NCI-H2227 (cell line): ENCODE measurements around the gene RNF151.

Source experiments
- DNase-seq: peaks from one replicate; lab custom pipeline; 2025; ENCODE audit not compliant: unreplicated experiment; lab: John Stamatoyannopoulos, UW

RNF151 gene

DNA sequence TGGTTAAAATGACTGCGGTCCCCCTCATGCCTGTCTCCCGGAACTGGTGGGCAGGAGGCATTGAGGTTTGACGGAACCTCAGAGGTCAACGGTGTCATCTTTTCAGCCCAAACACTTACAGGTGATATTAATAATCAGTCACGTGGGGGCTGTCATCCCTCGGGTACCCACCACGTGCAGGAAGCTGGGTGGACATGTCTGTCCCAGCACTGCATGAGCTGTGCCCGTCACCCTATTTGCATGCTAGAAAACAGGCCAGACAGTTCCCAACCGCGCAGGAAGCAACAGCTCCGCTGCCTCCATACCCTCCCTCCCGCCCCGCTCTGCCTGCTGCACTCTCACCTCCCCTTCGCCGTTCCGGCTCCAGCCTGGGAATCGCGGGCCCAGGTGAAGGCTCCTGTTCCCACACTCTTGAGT is 24.5 kb downstream of the RNF151 start:
- no peak for DNase-seq

DNA sequence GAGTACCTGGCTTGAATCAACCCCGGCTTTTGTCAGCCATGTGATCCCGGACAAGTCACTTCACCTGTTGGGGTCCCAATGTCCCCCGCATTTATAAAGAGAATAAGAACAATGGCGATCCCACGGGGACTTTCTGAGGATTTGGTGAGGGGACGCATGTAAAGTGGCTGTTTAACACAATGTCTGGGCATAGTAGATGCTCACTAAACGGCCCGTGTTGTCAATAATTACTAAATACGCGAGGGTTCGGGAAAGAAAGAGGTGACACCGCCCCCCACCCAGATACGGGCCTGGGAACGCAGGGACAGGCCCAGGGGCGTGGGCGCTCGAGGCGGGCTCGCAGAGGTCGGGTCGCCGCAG is 24.9 kb downstream of the RNF151 start:
- no peak for DNase-seq

DNA sequence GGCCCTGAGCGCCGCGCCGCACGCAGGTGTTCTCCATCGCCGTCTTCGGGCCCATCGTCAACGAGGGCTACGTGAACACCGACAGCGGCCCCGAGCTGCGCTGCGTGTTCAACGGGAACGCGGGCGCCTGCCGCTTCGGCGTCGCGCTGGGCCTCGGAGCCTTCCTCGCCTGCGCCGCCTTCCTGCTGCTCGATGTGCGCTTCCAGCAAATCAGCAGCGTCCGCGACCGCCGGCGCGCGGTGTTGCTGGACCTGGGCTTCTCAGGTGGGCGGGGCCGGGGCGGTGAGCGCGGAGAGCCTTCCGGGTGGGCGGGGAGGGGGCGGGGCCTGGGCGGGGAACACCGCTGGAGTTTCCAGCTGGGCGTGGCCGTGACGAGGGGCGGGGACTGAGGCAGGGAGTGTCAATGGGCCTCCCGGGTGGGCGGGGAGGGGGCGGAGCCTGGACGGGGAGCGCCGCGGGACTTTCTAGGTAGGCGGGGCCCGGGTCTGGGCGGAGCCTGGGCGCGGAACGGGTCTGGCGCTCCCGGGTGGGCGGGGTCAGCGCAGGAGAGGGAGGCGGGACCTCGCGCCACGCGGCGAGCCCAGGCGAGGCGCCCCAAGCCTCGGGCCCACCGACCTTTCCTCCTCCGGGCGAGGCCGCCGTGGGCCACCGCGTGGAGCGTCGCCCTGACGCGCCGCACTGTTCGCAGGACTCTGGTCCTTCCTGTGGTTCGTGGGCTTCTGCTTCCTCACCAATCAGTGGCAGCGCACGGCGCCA is 25.5 kb downstream of the RNF151 start:
- no peak for DNase-seq

DNA sequence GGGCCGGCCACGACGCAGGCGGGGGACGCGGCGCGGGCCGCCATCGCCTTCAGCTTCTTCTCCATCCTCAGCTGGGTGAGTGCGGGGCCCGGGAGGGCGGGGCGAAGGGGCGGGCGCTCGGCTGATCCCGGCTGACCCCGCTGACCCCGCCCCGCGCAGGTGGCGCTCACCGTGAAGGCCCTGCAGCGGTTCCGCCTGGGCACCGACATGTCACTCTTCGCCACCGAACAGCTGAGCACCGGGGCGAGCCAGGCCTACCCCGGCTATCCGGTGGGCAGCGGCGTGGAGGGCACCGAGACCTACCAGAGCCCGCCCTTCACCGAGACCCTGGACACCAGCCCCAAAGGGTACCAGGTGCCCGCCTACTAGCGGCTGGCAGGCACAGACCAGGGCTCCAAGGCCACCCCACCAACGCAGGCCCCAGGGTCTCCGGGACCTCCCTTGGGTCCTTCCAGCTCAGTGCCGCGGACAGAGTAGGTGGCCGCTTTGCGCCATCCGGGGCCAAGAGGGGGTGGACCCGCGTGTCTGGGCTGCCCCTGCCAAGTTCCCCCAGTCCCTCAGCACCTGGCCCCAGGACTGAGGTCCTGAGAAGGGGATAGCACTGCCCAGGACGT is 26.2 kb downstream of the RNF151 start:
- no peak for DNase-seq

DNA sequence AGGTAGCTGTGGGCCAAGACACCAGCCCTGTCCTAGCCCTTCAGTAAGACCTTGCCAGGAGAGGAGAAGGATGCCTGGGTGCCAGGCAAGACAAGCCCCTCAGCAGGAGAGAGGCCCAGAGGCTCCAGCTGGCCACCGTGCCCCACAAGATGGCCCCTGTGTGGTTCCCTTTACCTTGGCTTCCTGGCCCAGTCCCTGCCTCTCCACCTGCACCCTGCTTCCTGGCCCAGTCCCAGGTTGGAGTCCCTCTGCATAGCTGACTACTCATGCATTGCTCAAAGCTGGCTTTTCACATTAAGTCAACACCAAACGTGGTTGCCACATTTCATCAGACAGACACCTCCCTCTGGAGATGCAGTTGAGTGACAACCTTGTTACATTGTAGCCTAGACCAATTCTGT is 27.1 kb downstream of the RNF151 start:
- no peak for DNase-seq

DNA sequence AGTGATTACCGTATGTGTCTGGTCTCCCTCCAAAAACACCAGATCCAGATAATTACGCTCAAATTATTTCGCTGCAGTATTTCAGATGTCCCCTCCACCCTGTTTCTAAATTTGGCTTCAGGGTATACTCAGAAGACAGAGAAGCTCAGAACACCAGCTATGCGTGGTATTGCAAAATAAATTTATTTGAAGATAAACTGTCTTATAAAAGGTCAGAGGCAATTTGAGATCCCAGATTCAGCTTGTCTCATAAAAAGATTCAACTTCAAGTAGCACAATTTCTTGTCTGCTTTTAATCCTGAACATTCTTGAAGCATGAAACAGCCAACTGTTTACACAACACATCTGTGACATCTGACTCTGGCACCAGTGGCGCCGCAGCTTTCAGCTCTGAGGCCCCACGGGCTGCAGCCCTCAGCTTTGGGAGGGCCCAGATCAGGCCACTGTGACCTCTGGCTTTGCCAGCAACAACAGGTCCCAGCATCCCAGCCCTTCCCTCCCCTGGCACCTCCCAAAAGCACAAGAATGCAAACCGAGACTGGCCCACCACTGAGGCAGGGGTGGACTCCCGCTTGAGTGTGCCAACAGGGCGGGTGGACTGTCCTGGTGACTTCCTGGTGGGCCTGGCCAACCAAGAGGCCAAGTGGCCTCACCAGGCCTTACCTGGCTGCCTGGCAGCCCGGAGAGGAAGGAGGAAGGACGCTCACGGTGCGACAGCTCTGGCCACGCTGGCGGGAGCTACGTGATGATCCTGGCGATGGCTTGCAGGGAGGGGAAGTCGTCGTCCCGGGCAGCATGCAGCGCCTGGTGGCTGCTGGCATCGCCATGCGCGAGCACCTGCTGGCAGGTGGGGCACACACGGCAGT is 31.1 kb downstream of the RNF151 start:
- DNase-seq = no peak

DNA sequence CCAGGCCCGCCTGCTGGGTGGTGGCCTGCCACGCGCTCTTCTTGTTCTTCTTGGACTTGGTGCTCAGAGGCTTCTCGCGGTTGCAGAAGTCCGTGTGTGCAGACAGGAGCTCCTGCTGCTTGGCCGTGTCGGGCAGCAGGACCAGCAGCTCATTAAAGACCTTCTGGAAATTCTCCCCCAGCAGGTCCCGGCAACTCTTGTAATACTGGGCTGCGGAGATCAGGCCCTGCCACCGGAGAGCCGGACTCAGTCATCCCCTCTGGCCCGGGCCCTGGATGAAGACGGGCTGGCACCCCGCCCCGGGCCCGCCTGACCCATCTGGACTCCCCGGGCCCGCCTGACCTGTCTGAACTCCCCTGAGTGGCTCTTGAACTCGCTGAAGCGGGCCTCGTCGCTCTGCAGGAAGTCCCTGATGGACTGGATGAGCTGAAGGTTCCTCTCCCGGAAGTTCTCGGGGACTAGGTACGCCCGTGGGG is 31.7 kb downstream of the RNF151 start:
- no peak for DNase-seq

DNA sequence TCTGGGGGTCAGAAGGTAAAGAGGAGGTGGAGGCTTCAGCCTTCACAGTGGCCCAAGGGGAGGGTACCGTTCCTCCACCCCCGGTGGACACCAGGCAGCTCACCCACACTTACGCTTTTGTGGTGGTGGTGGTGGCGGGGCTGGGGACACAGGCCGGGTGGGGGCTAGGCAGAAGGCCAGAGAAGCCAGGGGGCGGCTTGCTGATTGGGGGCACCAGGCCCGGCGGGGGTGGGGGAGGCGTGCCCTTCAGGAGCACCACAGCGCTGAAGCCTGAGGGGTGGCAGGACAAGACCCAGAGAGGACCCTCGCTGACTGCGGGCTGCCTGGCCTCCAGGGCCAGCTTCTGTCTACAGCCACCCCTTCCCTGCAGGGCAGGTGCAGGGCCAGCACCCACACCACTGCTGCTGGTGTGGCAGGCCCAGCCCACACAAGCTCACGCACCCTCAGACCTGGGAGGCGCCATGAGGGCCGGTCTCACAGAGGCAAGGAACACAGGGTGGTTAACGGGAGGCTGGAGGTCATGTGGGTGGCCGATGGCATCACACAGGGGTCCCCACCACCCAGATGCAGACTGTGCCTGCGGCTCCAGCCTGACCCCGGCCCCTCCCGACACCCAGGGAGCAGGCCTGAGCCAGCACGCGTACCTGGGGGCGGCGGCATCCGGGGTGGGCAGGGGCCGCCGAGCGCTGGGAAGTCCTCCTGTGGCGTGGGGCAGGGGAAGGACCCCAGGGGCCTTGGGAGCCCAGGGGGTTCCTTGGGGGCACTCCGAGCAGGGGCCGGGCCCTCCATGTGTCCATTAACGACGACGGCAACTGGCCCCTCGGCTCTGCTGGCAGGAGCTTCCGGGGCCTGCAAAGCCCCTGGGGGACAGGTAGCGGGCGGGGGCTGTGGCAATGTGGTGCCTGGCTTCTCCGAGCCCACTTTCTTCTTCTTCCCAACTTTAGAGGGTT is 32.5 kb downstream of the RNF151 start:
- DNase-seq = no peak

DNA sequence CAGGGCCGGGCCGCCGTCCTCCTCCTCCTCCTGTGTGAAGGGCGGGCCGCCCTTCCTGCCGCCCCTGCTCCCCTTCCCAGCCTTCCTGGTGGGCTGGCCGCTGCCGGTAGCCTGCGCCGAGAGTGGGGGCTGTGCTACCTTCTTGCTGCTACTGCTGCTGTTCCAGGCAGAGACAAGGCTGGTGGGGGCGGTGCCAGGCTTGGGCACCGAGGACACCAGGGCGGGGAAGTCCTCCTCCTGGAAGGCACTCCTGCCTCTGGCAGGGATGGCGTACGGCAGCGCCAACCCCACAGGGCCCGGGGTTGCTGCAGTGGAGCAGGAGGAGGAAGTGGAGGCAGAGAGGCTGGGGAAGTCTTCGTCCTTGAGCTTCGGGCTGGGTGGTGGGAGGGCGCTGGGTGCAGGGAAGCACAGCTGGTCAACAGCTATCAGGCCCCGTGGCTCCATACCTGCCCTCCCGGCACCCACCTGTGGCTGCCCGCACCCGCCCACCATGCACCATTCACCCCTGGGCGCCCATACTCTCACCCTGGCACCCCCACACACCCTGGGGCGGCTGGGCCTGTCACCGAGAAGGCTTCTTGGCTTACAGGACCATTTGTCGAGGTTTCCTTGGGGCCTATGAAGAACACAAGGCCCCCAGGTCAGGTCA is 33.3 kb downstream of the RNF151 start:
- no peak for DNase-seq

DNA sequence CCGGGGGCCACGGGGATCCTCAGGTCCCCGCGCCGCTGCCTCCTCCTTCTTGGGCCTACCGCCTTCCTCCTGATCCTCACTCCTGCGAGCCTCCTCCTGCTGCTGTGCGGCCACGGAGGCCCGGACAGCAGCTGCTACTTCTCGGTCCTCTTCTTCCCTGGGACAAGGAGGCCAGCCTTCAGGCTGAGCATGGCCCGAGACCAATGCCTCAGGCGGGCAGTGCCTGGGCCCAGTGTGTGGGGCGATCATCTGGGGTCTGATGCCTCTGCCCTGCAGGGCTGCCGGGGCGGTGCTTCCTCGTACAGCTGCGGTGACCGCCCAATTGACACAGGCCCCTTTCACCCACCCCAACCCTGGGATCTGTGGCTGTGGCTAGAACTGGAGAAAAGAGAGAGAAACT is 34.4 kb downstream of the RNF151 start:
- DNase-seq = no peak

DNA sequence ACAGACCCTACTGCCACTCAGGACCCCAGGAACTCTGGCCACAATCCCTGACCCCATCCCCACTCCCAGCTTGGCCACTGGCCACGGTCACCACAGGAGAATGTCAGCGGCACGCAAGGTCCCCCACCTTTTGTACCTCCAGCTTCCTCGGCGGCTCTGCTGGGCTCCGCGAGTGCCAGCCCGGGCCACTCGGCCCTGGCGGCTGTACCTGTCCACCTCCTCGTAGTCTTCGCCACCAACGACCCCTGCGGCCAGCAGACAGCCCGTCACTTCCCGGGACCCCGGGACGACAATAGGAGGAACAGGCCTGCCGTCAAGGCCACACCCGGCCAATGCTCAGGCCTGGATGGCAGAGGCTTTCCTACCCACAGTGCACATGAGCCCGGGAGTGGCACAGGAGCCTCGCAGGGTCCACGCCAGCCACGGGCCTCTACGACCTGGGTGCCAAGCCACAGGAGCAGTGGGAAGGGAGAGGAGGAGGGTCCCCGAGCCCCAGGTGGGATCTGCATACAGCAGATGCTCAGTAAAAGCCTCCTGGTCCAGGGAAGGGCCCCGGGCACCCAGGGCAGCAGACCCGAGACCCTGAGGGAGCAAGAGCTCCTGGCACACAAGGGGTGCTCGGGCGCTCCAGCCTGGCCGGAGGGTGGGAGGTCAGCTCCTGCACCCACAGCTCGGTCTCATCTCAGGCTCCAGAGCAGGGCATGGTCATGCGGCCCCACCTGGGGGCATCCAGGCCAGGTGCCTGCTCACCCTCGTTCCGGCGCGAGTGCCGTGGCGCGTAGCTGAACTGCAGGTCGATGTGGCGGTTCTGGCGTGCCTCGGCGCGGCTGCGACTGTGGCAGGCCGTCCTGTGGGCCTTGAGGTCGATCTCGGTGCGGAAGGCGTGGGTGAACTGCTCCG is 35.0 kb downstream of the RNF151 start:
- no peak for DNase-seq

DNA sequence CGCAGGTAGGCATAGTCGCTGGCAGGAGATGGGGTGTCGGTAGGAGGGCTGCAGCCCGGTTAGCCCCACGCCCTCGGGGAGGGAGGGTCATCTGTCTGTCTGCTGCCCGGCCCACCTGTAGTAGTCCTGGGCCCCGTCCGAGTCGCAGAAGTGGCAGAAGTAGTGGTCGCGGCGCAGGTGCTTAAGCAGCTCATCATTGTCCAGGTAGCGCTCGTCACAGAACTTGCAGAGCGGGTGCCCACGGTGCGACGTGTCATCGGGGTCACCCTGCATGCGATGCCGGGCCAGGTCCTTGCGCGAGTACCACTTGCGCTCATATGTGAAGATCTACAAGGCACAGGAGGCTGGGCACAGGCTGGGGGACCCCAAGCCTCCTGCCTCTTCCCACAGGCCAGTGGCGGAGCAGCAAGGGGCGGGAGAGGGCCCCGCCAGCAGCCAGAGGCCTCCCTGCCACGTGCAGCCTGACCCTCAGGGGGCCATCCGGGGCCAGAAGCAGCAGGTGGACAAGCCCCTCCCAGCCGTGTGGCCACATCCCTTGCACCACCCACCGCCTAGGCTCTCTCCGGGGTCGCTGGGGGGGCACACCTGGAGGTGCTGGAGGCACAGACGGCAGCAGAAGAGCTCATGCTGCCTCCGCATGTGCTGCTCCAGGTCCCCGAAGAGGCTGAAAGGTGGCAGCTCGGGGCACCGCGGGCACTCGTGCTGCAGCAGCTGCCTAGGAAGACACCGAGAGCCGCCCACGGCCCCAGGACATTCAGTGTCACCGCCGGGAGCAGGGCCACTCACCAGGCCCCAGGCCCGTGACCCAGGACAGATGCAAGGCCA is 36.0 kb downstream of the RNF151 start:
- no peak for DNase-seq

DNA sequence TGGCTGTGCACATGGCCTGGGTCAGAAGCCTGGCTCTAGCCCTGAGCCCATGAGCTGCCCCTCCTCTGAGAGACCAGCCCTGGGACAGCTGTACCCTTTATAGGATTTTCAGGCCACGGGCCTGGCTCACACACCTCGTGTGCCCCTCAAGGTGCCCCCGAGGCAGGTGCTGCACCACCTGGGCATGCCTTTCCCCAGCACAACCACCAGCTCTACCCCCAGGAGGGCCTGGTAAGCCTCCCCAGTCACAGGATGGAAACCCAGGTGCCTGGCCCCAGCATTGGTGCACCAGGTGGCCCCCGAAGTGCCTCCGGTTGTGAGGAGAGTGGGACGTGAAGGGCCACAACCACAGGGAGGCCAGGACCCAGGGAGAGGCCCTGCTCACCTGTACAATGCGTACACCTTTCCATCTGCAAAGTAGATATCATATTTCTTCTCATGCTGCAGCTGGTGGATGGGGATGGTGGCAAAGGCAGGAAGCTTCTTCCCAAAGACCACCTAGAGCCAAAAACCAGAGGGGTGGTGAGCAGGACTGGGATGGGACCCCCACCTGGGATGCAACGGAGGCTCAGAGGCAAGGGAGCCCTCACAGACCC is 36.7 kb downstream of the RNF151 start:
- no peak for DNase-seq

DNA sequence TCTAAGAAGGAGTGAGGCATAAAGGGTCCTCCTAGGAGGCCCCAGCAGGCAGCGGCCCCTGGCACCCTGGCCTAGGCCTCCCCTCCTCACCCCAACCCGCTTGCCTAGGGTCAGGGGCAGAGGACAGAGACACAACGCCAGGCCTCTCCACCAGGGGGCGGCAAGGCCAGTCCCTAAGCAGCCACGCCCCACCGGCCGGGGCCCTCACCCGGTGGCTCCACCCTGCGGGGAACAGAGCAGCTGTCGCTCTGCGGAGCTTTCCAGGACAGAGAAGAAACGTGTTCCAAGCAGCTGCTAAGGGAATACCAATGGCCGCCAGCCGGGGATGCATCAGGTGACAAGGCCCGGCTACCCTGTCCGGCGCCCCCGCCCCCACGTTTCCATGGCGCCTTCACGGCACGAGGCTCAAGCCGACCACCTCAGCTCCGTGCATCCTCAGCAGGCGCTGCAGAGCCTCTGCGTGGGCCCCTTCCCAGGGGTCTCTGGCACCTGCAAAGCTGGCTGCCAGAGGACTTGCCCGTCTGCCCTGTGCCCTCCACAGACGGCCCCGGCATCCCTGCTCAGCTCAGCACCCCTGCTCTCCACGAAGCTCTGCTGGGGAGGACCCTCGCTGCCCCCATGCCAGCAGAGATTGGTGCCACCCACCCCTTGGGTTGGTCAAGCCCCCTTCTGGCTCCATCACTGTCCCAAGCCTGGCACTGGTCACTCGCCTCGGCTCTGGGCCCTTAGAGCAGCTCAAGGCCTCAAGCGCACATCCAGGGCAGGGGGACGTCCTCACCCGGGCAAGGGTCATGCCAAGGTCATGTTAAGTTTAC is 37.4 kb downstream of the RNF151 start:
- DNase-seq = peak; percentile 95

DNA sequence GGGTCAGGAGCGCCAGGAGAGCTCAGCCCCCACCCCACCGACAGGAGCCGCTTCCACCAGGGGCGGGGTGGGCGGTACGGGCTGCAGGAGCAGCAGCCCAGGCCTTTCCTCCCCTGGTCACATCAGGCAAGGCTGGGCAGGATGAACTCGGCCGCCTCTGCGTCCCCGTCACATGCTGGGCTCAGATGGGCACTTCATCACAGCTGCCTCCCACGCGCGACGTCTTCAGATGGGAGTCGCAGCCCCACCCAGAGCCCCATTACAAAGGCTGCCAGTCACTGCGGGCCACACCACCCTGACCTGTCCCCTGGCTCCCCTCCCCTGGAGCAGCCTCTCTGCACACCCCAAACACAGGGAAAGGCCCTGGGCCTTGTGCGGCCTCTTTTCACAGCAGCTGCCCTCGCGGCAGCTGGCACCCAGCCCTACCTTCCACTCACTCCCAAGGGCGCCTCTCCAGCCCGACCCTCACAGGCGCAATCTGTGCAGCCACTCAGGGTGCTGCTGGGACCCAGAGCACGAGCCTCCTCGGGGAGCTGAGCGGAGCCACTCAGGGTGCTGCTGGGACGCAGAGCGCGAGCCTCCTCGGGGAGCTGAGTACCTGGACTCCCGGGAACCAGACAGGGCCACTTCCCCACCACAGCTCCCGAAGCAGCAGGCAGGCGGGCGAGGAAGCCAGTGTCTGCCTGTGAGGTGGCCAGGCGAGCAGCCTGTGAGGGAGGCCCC is 38.3 kb downstream of the RNF151 start:
- peak; percentile 44 for DNase-seq

DNA sequence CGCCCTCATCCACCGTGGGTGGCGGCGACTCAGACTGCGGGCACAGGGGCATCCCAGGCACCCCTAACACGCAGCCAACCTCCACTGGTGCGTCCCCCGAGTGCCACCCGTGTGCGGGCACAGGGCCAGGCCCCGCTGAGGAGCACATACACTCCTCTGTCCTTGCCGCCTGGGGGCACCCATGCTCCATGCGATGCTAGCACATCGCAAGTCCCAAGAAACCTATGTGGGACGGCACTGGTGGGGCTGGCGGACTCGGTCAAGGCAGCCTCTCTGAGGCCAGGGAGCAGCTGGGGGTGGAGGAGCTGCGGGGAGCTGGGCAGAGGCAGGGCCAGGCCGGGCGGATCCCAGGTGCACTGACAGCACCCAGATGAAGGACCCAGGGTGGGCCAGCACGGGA is 39.0 kb downstream of the RNF151 start:
- no peak for DNase-seq

DNA sequence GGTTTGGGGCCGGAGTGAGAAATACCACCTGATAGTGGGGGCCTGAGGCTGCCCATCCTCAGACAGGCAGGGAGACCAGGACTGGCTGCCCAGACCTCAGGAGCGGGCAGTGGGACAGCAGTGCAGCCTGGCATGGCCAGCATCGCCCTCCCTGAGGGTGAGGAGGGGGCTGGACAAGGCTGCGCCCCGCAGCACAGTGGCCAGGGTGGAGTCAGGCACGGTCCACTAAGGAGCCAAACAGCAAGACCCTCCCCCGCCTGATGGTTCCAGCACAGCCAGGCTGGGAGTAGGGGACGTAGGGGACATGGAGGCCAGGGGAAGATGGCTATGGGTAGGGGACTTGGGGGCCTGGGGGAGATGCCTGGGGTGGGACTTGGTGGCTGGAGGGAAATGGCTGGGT is 39.7 kb downstream of the RNF151 start:
- DNase-seq = no peak
